KMS-11 (cell line): Measurements from ENCODE around the gene LONRF2.

Experiments
- H2AFZ ChIP-seq: fragments of 200-600 bp; sonication (generic); 2 replicates; pipeline ENCODE4 v1.6.1; 2016; ENCODE audit warnings: antibody characterized with exemption, mixed run types, low read depth
- H3K27ac ChIP-seq: fragments of 200-600 bp; sonication (generic); 2 replicates; pipeline ENCODE4 v1.6.1; 2016; ENCODE audit warnings: mild to moderate bottlenecking, mixed run types
- H3K27me3 ChIP-seq: fragments of 200-600 bp; sonication (generic); 2 replicates; pipeline ENCODE4 v1.6.1; 2017; ENCODE audit warnings: mild to moderate bottlenecking, low read depth, mixed run types, moderate library complexity; ENCODE audit not compliant: insufficient read depth
- H3K36me3 ChIP-seq: fragments of 200-600 bp; sonication (generic); 2 replicates; pipeline ENCODE4 v1.6.1; 2017; ENCODE audit warnings: mild to moderate bottlenecking, mixed run types; ENCODE audit not compliant: insufficient read depth
- H3K4me1 ChIP-seq: fragments of 200-600 bp; sonication (generic); 2 replicates; pipeline ENCODE4 v1.6.1; 2016; ENCODE audit warnings: mild to moderate bottlenecking, low read depth, mixed run types; ENCODE audit not compliant: poor library complexity, severe bottlenecking
- H3K4me2 ChIP-seq: fragments of 200-600 bp; sonication (generic); 2 replicates; pipeline ENCODE4 v1.7.0; 2016; ENCODE audit warnings: mild to moderate bottlenecking, mixed run types
- H3K4me3 ChIP-seq: fragments of 200-600 bp; sonication (generic); IDR thresholded peaks from 2 replicates; pipeline ENCODE4 v1.6.1; 2017; ENCODE audit warnings: low read depth, low read length, mixed read lengths; ENCODE audit not compliant: insufficient read depth
- H3K79me2 ChIP-seq: fragments of 200-600 bp; sonication (generic); 2 replicates; pipeline ENCODE4 v1.6.1; 2016; ENCODE audit warnings: low read depth, mixed run types; ENCODE audit not compliant: insufficient read depth
- H3K9ac ChIP-seq: fragments of 200-600 bp; sonication (generic); 2 replicates; pipeline ENCODE4 v1.6.1; 2016; ENCODE audit warnings: mild to moderate bottlenecking, mixed run types
- H4K20me1 ChIP-seq: fragments of 200-600 bp; sonication (generic); 2 replicates; pipeline ENCODE4 v1.6.1; 2016; ENCODE audit warnings: mild to moderate bottlenecking, mixed run types; ENCODE audit not compliant: insufficient read depth
- CTCF ChIP-seq: fragments of 200-600 bp; sonication (generic); conservative IDR thresholded peaks from 2 replicates; pipeline ENCODE4 v1.6.1; 2017; ENCODE audit warnings: low read depth, mild to moderate bottlenecking, antibody characterized with exemption, low read length, moderate library complexity, mixed read lengths

LONRF2 gene

GRCh38 chr2:100276716-100277115 is 45.6 kb downstream of the LONRF2 start:
- Histone ChIP-seq H3K4me3 (no peak overlapping the region), H2AFZ (no peak overlapping the region), H3K27me3 (no peaks in the 10 kb centered on the region), H3K27ac (no peak overlapping the region), H3K9ac (no peak overlapping the region), H3K4me2 (no peak overlapping the region), H3K36me3 (no peaks in the 10 kb centered on the region), H4K20me1 (no peaks in the 10 kb centered on the region), H3K79me2 (no peaks in the 10 kb centered on the region), H3K4me1 (no peaks in the 10 kb centered on the region)
- TF ChIP-seq CTCF, result no peak

GRCh38 chr2:100275200-100275589 is 47.1 kb downstream of the LONRF2 start:
- TF ChIP-seq CTCF, result no peak
- no peaks in the 10 kb centered on the region for H3K36me3 ChIP-seq
- H3K4me3 ChIP-seq, result no peak overlapping the region
- no peak overlapping the region for H3K4me2 ChIP-seq
- H2AFZ ChIP-seq, result no peak overlapping the region
- H3K4me1 ChIP-seq, result no peaks in the 10 kb centered on the region
- no peaks in the 10 kb centered on the region for H4K20me1 ChIP-seq
- no peak overlapping the region for H3K27ac ChIP-seq
- no peaks in the 10 kb centered on the region for H3K79me2 ChIP-seq
- H3K9ac ChIP-seq, result no peak overlapping the region
- no peaks in the 10 kb centered on the region for H3K27me3 ChIP-seq

DNA sequence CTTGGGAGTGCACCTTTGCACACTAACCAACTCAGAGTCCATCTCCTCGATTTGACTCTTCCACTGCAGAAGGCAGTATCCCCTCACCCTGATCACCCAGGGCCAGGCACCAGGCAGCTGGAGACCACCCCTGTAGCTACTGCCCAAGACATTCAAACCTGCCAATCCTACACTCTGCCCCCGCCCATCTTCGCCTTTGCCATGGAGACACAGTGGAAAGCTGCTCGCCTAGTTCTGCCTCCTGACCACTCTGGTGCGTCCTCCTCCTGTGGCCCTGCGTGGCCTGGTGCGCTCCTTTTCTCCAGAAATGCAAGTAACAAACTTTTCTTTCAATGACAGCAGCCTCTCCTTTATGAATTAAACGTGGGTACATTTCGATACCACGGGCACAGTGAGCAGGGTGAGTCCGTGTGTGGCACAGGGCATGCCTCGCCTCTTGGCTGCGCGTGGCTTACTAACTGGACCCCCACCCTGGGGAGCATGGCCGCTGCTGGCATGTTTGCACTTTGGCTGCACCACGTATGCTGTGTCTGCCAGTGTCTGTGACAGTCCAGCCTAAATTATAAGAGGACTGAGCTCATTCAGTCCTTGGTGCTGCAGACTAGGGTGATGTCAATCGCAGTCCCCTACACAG is 47.6 kb downstream of the LONRF2 start:
- H3K79me2 ChIP-seq, result no peaks in the 10 kb centered on the region
- H3K4me2 ChIP-seq, result no peak overlapping the region
- no peaks in the 10 kb centered on the region for H3K36me3 ChIP-seq
- no peak for TF ChIP-seq CTCF
- no peak overlapping the region for H2AFZ ChIP-seq
- H3K4me3 ChIP-seq, result no peak overlapping the region
- no peaks in the 10 kb centered on the region for H3K4me1 ChIP-seq
- no peak overlapping the region for H3K9ac ChIP-seq
- H3K27ac ChIP-seq, result no peak overlapping the region
- no peaks in the 10 kb centered on the region for H4K20me1 ChIP-seq
- H3K27me3 ChIP-seq, result no peaks in the 10 kb centered on the region

DNA sequence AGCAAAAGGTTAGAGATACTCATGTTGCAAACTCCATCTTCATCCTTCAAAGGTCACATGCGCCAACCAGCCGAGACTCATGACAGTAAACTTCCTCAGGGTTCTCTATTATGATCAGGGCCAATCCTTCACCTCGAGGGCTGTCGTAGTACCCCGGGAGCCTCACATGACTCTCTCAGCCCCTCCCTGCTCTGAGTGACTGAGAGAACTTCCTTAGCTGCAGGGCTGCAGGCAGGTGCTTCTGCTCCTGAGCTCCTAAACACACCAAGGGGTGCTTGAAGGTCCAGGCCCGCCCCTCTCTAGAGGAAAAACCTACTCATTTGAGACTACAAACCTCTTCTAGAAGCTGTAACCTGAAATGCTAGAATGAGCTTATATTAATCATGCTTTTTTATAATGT is 48.2 kb downstream of the LONRF2 start:
- Histone ChIP-seq H3K9ac (no peak overlapping the region), H3K4me2 (no peak overlapping the region), H3K4me1 (no peaks in the 10 kb centered on the region), H3K79me2 (no peaks in the 10 kb centered on the region), H3K36me3 (no peaks in the 10 kb centered on the region), H2AFZ (no peak overlapping the region), H3K4me3 (no peak overlapping the region), H4K20me1 (no peaks in the 10 kb centered on the region), H3K27me3 (no peaks in the 10 kb centered on the region), H3K27ac (no peak overlapping the region)
- TF ChIP-seq CTCF, result no peak
